Activated CD4-positive, CD25-positive, alpha-beta regulatory T cell treated with anti-CD3 and anti-CD28 coated beads, Interleukin-2, amount 50 U/mL, for 24 hours (primary cell): Measurements from ENCODE around the gene TAS2R5.
"Not testable (repeated sequence)": the region's sequence is repeated elsewhere in the genome, so short reads cannot be mapped to it uniquely, and the experiment has no call there.

ENCODE experiments used
- ATAC-seq, 2 donors: fragments of 150-1000 bp; cut with Tn5 transposase; one replicate each; pipeline ENCODE4 v1.10.0; 2021; ENCODE audit warnings: mild to moderate bottlenecking in 1 of 2, moderate library complexity in 1 of 2

TAS2R5 gene, protein sequence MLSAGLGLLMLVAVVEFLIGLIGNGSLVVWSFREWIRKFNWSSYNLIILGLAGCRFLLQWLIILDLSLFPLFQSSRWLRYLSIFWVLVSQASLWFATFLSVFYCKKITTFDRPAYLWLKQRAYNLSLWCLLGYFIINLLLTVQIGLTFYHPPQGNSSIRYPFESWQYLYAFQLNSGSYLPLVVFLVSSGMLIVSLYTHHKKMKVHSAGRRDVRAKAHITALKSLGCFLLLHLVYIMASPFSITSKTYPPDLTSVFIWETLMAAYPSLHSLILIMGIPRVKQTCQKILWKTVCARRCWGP

DNA sequence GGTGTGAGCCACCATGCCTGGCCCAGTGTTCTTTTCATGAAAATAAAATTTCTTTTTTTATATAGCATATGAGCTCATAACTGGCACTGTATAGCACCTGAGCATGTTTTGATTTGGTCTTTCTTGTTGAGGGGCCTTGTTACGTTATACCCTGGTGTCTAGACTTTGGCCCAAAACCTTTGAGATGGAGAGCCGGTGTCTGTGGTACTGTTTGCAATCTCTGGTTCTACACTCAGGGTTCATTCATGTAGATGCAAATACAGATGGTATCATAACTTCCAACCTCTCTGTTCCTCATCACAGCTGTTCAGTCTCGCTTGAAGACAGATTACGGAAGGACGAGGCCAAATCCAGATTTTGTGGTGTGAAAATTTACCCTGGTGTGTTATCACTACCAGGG is at the start of gene TAS2R5:
TSS of gene TAS2R5 (plus strand) at position 301 of the 400 bp plus-strand sequence. CDS start 145 bp downstream, outside the sequence.
- ATAC-seq = no peak

DNA sequence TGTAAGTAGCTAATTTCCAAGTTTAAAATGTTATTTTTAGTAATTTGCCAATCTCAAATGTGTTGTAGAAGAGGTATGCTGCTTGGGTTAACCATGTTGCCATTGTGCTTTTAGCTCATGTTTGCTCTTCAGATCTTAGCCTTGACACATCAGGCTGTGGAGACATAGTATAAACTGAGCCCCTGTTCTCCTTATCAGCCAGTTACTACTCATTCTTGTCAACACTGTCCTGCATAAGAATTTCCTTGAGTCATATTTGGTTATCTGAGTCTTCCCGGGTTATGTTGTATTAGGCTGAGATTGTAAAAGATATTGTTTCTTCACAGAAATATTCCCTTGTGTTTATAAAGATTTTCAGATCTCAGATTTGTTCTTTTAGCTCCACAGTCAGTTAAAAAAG is 47.8 kb upstream of the TAS2R5 start:
- no peak for ATAC-seq

DNA sequence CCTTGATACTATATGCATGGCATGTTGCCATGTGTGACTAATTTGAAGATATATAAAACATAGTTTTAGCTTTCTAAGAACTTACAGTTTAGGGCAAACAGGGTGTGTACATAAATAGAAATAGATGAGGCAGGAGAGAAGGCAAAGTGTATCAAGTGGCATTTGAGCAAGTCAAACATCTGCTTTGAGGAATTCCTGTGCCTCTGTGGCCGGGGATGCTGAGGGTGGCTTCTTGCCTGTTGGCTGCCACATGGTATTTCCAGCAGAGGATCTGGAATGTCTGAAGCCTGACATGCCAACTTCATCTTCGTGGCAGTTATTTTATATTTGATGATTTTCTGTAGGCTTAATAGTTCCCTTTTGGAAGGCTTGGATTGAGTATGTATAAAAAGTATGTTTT is 45.9 kb upstream of the TAS2R5 start:
- ATAC-seq = no peak

DNA sequence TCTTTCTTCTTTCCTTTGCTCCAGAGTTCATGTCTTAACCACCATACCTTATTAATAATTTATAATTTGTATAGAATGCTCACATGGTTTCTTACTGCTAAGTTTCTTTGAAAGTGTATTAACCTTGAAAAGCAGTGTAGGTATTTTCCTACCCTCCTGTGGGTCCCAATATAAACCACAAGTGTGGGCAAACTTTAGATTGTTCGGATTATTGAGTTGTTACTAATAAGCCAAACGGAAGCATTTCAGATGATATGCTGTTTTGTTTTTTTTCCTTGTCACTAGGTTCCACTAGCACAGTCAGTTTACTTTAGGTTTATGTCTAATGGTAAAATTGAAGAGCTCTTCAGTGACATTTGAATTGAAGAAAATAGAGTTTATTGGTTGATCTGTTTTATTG is 41.6 kb upstream of the TAS2R5 start:
- ATAC-seq = no peak

DNA sequence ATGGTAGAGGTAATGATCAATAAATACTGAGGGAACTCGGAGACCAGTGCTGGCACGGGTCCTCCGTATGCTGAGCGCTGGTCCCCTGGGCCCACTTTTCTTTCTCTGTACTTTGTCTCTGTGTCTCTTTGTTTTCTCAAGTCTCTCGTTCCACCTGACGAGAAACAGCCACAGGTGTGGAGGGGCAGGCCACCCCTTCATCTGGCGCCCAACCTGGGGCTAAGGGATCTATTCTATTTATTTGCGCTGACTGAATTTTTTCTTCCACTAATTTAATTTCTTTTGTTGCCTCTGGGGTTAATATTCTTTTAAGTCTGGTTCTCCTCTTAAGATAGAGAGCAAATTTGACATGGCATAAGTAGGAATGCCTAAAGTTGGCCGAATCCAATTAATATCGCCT is 38.1 kb upstream of the TAS2R5 start:
- not testable (repeated sequence) for ATAC-seq

DNA sequence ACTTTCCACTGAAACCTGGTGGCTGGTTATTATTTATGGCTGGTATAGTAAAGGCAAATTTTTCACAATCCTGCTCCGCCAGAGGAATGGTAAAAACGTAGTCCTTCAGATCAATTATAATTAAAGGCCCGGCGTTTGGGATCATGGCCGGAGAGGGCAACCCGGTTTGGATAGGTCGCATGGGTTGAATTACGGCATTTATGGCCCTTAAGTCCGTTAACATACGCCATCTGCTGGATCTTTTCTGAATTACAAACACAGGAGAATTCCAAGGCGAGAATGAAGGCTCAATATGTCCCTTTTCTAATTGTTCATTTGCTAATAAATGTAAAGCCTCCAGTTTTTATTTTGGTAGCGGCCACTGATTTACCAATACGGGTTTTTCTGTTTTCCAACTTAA is 37.4 kb upstream of the TAS2R5 start:
- no peak for ATAC-seq

DNA sequence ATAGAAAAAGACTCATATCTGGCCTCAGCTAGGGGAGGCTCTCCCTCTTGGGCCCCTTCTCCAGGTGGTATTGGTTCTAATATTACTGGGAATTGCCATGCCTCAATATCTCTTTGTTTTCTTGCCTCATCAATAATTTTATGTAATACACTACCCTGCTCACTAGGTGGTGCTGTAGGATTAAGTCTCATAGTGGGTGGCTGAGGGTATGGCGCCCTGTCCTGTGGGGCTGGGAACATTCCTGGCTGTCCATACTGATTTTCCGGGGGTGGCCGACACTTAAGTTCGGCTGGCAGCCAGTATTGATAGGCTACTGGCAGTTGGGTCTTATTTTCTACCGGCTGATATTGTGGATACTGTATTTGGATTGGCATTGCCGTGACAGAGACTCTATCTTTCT is 35.1 kb upstream of the TAS2R5 start:
- no peak for ATAC-seq

DNA sequence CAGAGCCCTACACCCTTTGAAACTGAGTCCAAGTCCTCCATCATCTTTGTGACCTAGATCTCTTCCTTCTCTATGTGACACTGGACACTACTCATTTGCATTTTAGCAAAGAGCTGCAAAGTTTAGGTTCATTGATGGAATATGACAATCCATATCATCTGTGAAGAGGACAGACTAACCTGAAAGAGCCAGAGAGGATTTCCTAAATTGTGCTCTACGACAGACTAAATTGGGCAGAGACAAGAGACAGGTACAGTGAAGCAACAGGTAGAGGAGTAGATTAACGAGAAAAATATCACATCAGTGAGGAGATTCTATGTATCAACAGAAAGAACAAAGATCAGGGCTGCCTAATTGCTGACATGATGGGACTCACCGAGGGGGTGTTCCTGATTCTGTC is 26.2 kb upstream of the TAS2R5 start, which contains the start of gene TAS2R3:
TSS of gene TAS2R3 (plus strand) at position 301 of the 400 bp plus-strand sequence. CDS start at position 363, 62 bp downstream.
- no peak for ATAC-seq

DNA sequence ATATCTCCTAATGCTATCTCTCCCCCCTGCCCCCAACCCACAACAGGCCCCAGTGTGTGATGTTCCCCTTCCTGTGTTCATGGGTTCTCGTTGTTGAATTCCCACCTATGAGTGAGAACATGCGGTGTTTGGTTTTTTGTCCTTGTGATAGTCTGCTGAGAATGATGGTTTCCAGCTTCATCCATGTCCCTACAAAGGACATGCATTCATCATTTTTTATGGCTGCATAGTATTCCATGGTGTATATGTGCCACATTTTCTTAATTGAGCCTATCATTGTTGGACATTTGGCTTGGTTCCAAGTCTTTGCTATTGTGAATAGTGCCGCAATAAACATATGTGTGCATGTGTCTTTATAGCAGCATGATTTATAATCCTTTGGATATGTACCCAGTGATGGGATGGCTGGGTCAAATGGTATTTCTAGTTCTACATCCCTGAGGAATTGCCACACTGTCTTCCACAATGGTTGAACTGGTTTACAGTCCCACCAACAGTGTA is 19.9 kb upstream of the TAS2R5 start:
- ATAC-seq = not testable (repeated sequence)

DNA sequence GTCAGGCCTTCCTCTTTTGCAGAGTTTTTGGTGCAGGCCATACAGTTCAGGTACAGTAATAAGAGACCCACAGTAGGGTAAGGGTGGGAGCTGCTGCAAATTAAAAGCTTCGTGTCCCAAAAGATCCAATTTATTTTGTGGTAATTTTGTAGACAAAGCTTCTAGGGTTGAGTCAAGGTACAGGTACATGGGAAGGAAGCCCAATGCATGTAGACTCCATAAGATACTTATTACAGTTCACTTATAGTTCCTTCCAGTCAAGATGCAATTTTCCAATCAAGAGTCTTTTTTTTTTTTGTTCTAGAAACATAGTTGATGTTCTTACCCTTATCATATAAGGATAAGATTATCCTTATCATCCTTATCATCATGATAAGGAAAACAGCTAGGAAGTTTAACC is 13.6 kb upstream of the TAS2R5 start, which contains the start of gene TAS2R4:
TSS of gene TAS2R4 (plus strand) at position 301 of the 400 bp plus-strand sequence. CDS start 1,815 bp downstream, outside the sequence.
- ATAC-seq = no peak

DNA sequence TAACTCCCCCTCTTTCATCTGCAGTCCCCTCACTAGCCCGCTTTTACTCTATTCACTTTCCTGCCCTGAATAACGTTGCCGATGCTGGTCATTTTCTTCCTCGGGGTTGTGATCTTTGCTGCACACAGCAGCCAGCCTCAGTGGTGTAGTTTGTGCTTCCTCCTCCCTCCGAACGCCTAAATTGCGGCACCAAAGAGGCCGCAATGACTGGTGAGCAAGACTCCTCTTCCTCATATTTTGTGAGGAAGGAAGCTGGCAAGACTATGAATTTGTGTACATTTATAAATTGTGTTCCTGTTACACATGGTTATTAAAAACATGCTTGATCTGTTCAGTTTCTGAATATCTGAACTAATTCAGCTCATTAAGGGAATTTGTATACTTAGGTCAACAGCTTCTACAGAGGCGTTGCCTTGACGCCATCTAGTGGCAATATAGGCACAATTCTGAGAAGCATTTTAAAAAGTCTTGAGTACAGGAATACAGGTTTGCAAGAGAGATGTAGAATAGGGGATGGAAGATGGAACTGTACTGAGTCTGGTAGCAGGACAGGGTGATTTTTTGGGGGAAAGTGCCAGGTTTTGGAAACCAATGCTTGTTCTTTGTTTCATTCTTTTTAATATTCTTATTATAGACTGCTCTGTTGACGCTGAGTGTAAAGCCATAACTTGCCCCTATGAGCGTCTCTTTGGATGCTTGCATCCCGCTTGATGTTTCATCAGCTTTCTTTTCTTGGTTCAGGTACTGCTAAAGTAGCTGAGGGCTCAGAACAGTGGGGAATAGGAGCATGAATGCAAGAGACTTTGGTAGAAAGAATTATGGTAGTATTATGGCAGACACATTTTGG is 4.1 kb upstream of the TAS2R5 start:
- peak in 1 of 2 donors; percentile 33 for ATAC-seq

DNA sequence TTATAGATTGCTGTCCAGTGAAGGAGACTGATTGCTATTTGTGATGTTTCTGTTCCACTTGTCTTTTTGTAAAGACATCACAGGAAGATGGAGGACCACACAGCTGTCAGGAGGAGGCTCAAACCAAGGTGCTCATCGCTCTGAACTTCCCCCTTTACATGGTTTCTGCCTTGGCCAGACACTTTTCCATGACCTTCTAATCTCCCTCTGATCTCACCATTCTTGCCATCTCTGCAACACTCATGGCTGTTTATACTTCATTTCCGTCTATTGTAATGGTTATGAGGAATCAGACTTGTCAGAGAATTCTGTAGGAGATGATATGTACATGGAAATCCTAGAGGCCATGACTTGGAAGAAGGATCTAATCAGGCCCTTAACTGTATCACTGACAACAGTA is 1.7 kb upstream of the TAS2R5 start:
- ATAC-seq = no peak

DNA sequence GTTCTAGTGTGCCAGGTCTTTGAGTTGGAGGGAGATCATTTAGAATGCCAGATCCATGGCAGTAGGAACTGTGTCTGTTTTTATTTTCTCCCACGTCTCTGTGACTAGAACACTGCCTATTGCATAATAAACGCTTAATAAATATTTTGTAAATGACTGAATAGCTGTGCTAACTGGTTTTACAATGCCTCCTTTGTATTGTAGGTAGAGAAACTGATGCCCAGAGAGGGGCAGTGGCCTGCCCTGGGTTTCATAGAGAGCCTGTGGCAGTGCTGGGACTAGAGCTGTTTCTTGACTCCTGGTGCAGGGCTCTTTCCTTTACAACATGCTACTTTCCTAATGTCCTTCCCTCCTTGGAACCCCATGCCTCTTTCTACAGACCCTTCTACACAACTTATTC is 2.5 kb downstream of the TAS2R5 start:
- ATAC-seq = no peak

DNA sequence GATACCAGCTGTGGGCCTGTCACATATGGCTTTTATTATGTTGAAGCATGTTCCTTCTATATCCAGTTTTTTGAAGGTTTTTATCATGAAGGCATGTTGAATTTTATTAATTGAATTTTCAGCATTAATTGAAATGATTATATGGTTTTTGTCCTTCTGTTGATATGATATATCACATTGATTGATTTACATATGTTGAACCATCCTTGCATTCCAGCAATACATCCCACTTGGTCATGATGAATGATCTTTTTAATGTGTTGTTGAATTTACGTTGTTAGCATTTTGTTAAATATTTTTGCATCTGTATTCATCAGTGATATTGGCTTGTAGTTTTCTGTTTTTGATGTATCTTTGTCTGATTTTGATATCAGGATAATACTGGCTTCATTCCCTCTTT is 30.1 kb downstream of the TAS2R5 start:
- no peak for ATAC-seq

DNA sequence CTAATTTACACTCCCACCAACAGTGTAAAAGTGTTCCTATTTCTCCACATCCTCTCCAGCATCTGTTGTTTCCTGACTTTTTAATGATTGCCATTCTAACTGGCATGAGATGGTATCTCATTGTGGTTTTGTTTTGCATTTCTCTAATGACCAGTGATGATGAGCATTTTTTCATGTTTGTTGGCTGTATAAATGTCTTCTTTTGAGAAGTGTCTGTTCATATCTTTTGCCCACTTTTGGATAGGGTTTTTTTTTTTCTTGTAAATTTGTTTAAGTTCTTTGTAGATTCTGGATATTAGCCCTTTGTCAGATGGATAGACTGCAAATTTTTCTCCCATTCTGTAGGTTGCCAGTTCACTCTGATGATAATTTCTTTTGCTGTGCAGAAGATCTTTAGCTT is 32.4 kb downstream of the TAS2R5 start:
- ATAC-seq = not testable (repeated sequence)

DNA sequence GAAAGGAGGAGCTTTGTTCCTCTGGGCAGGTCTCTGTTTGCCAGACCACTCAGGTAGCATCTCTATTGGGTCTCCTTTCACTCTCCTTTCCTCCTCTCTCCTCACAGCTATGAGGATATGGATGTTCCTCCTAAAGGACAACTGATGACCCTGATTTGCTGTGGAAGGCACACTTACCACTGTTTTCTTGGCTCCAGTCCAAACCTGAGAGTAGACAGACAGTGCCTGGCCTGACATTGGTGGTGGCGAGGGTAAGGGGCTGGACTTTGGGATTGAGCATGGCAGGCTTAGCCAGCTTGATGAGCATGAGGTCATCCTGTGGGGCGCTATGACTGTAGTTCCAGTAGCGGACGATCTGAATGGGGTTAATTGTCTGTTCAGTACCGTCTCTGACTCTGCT is 47.7 kb downstream of the TAS2R5 start:
- no peak for ATAC-seq

DNA sequence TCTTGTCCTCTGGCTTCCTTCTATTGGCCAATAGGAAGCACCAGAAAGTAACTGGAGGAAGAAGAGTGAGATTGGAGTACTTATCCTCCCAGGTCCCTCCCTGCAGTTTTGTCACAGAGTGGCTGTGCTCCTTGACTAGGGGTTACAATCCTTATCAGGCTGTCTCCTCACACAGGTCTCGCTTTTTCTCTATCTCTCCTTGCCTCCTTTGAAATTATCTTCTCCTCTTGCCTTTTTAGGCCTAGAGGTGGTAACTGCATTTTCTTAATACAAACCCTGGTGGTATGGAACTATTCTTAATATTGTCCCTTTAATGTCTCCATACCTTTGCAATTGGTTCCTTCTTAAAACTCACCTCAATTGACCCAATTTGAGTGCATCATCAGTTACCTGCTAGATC is 48.6 kb downstream of the TAS2R5 start:
- ATAC-seq = no peak

DNA sequence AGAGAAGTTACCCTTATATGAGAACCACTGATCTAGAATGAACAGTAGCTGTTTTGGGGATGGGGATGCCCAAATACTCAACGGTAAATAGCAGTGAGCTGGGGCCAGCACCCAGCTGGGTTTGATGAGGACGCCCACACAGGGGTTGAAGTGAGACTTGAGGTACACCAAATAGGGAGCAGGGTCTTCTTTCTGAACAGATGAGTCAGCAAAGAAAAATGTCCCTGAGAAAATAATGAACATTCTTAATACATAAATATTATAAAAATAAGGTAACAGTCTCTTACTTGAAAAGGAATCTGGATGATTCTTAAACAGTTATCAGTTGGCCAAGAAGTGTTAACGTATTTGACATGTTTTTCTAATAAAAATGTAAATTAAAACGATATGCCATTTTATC is 49.2 kb downstream of the TAS2R5 start:
- ATAC-seq = no peak

DNA sequence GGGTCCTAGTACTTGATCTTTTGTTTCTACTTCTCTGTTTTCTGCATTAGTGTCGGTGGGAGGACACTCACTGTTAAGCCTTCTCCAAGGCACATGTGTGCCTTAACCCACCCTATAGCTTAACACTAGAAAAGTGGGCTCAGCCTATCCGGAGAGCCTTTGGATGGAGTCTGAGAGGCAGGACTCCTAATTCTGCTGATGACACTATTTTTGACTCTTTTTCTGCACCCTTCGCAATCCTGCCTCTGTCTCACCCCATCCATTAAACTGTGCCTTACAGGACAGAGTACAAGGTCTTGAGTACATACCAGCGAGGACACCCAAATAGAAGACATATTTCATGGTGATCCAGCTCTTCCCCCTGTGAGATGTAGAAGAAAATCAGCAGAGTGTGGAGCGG is 50.7 kb downstream of the TAS2R5 start:
- no peak for ATAC-seq
